ENCODE data around the gene STX12. TPM values are rescaled to one million over a fixed set of nuclear protein-coding genes. Genes with fewer than 3 reads are reported as not detected.
"Not testable (repeated sequence)": the region's sequence is repeated elsewhere in the genome, so short reads cannot be mapped to it uniquely, and the experiment has no call there.

Gene STX12
- total RNA-seq, 1 donor from 2014 or later = 24.5 TPM

GRCh38 chr1:27774654-27775053 is 1.6 kb downstream of the STX12 start:
- intact Hi-C loops (cut with micrococcal nuclease) = loop anchor here (5.0 kb wide), 2 partner anchors 167 to 542 kb away; partner anchors contain the start of gene WDTC1

- intact Hi-C loops (cut with micrococcal nuclease) = not testable (repeated sequence)
Observed at GRCh38 chr1:27775336-27775735, 2.3 kb downstream of the STX12 start.

GRCh38 chr1:27776276-27776675 is 3.3 kb downstream of the STX12 start:
- intact Hi-C loops (cut with micrococcal nuclease) = not testable (repeated sequence)

GRCh38 chr1:27778056-27778455 is 5.0 kb downstream of the STX12 start:
- intact Hi-C loops (cut with micrococcal nuclease) = no loop called here

- intact Hi-C loops (cut with micrococcal nuclease) = no loop called here
Observed at GRCh38 chr1:27779122-27779521, 6.1 kb downstream of the STX12 start.

- intact Hi-C loops (cut with micrococcal nuclease) = no loop called here
Observed at GRCh38 chr1:27782950-27783349, 9.9 kb downstream of the STX12 start.

GRCh38 chr1:27784700-27785099 is 11.7 kb downstream of the STX12 start:
- intact Hi-C loops (cut with micrococcal nuclease) = no loop called here

GRCh38 chr1:27785781-27786455 is 12.9 kb downstream of the STX12 start:
- intact Hi-C loops (cut with micrococcal nuclease) = no loop called here

GRCh38 chr1:27787895-27788294 is 14.9 kb downstream of the STX12 start:
- intact Hi-C loops (cut with micrococcal nuclease) = no loop called here

GRCh38 chr1:27789540-27790041 is 16.6 kb downstream of the STX12 start:
- intact Hi-C loops (cut with micrococcal nuclease) = no loop called here

GRCh38 chr1:27790270-27790669 is 17.3 kb downstream of the STX12 start:
- intact Hi-C loops (cut with micrococcal nuclease) = not testable (repeated sequence)

- intact Hi-C loops (cut with micrococcal nuclease) = no loop called here
Observed at GRCh38 chr1:27795601-27796000, 22.6 kb downstream of the STX12 start.

GRCh38 chr1:27804791-27805190 is 31.8 kb downstream of the STX12 start:
- intact Hi-C loops (cut with micrococcal nuclease) = no loop called here

- intact Hi-C loops (cut with micrococcal nuclease) = no loop called here
Observed at GRCh38 chr1:27806758-27807157, 33.7 kb downstream of the STX12 start.

- intact Hi-C loops (cut with micrococcal nuclease) = no loop called here
Observed at GRCh38 chr1:27807385-27807784, 34.4 kb downstream of the STX12 start.

GRCh38 chr1:27808131-27808530 is 35.1 kb downstream of the STX12 start:
- intact Hi-C loops (cut with micrococcal nuclease) = not testable (repeated sequence)

- intact Hi-C loops (cut with micrococcal nuclease) = no loop called here
Observed at GRCh38 chr1:27809883-27810282, 36.9 kb downstream of the STX12 start.

GRCh38 chr1:27811741-27812500 is 38.9 kb downstream of the STX12 start:
- intact Hi-C loops (cut with micrococcal nuclease) = no loop called here

GRCh38 chr1:27816921-27817630 is 44.1 kb downstream of the STX12 start:
- intact Hi-C loops (cut with micrococcal nuclease) = no loop called here

GRCh38 chr1:27821761-27822315 is 48.8 kb downstream of the STX12 start:
- intact Hi-C loops (cut with micrococcal nuclease) = no loop called here

- intact Hi-C loops (cut with micrococcal nuclease) = no loop called here
Observed at GRCh38 chr1:27823784-27824183, 50.8 kb downstream of the STX12 start.

- intact Hi-C loops (cut with micrococcal nuclease) = no loop called here
Observed at GRCh38 chr1:27824411-27824810, 51.4 kb downstream of the STX12 start.

All from T-helper 2 cell treated with Interferon-gamma antibody and Interleukin-4, amounts not matched to agents 100 ng/mL and 5 ng/mL, for 36 hours (primary cell).